Measurements from ENCODE around the gene PTPRD.

GRCh38 chr9:10235376-10235775 is 377.4 kb downstream of the PTPRD start:
- no peak for TF ChIP-seq CTCF (conservative IDR thresholded peaks at IDR 0.05 in 1 of 2, IDR thresholded peaks at IDR 0.05 in 1 of 2; ENCODE audit: extremely low read depth in 1 of 2, insufficient read depth in 1 of 2, low read depth in 1 of 2, low read length in 2 of 2)
- no peak for TF ChIP-seq EZH2 (IDR thresholded peaks at IDR 0.05; ENCODE audit: borderline replicate concordance, low read length)
